Endothelial cell of umbilical vein (primary cell): ENCODE results near the gene ARSB. TPM values are rescaled to one million over a fixed set of nuclear protein-coding genes. Genes with fewer than 3 reads are reported as not detected.

ENCODE experiments used
- BruUV-seq: library from RNA; stranded (reverse); fragments of 400-500 nt; replicated peaks from 2 replicates; lab custom pipeline; 2021; lab: Mats Ljungman, UMichigan
- CTCF ChIA-PET: fragments of 300-600, 350-600 bp; sonication (Branson Sonifier 250); formaldehyde crosslinking; loops from one replicate; lab custom pipeline; 2021; ENCODE audit warnings: antibody characterized with exemption, inconsistent platforms; lab: Charles Lee
- POLR2A ChIA-PET: fragments of 300-600, 350-600 bp; sonication (Branson Sonifier 250); formaldehyde crosslinking; loops from one replicate; lab custom pipeline; 2021; ENCODE audit warnings: antibody characterized with exemption, inconsistent platforms; lab: Charles Lee
- DNase-seq: peaks from one replicate; pipeline ENCODE4 v3.0.0-alpha.2; 2011; ENCODE audit warnings: low read depth, low spot score
- FAIRE-seq: peaks from 2 replicates; lab custom pipeline; 2011; peaks lifted over from hg19 to GRCh38; lab: Jason Lieb, UNC
- H2AFZ ChIP-seq: 2 replicates; pipeline ENCODE4 v1.6.0; 2012; ENCODE audit warnings: low read depth, low read length, control low read depth, inconsistent platforms
- H3K27ac ChIP-seq: 2 replicates; pipeline ENCODE4 v1.5.1; 2011; ENCODE audit warnings: low read depth, mild to moderate bottlenecking, control low read depth, low read length, moderate library complexity; ENCODE audit not compliant: insufficient read depth
- H3K27me3 ChIP-seq, 2 experiments: 2 replicates each; pipeline versions ENCODE4 v1.6.0 to v1.6.1; 2011; ENCODE audit warnings: low read length in 2 of 2, mixed read lengths in 1 of 2; ENCODE audit not compliant: control insufficient read depth in 2 of 2, insufficient read depth in 2 of 2
- H3K36me3 ChIP-seq, 2 experiments: 2 replicates in 1 of 2; 3 replicates in 1 of 2; pipeline ENCODE4 v1.5.1; 2011; ENCODE audit warnings: low read length in 2 of 2, mild to moderate bottlenecking in 1 of 2, moderate library complexity in 1 of 2; ENCODE audit not compliant: control insufficient read depth in 2 of 2, insufficient read depth in 2 of 2; ENCODE audit errors: extremely low read depth in 1 of 2
- H3K4me1 ChIP-seq: 3 replicates; pipeline ENCODE4 v1.5.1; 2011; ENCODE audit warnings: mild to moderate bottlenecking, low read length; ENCODE audit not compliant: control insufficient read depth, insufficient read depth; ENCODE audit errors: extremely low read depth
- H3K4me2 ChIP-seq: 2 replicates; pipeline ENCODE4 v1.6.1; 2011; ENCODE audit warnings: low read length, control low read depth, mixed read lengths; ENCODE audit not compliant: insufficient read depth
- H3K4me3 ChIP-seq, 3 experiments: fragments of 200-600 bp in 1 of 3; sonication (generic), shearing (Covaris generic) in 1 of 3; replicated peaks in 1 of 3; 2 replicates each; pipeline ENCODE4 v1.5.1; 2011 to 2016; ENCODE audit warnings: control low read depth in 3 of 3, low read length in 3 of 3, mild to moderate bottlenecking in 2 of 3, inconsistent platforms in 1 of 3, low read depth in 1 of 3, moderate library complexity in 1 of 3; ENCODE audit not compliant: insufficient read depth in 1 of 3
- H3K79me2 ChIP-seq: 2 replicates; pipeline ENCODE4 v1.6.0; 2012; ENCODE audit warnings: low read length, inconsistent platforms; ENCODE audit not compliant: control insufficient read depth, insufficient read depth
- H3K9ac ChIP-seq: replicated peaks from 2 replicates; pipeline ENCODE3; 2011; ENCODE audit warnings: low read length, control low read depth; ENCODE audit not compliant: insufficient read depth; ENCODE audit errors: extremely low read depth
- H3K9me1 ChIP-seq: replicated peaks from 3 replicates; pipeline ENCODE4 v1.6.0; 2011; ENCODE audit warnings: mild to moderate bottlenecking, low read length; ENCODE audit not compliant: control insufficient read depth, insufficient read depth; ENCODE audit errors: extremely low read depth
- H3K9me3 ChIP-seq: replicated peaks from 2 replicates; pipeline ENCODE4 v1.5.1; 2012; ENCODE audit warnings: low read length, inconsistent platforms; ENCODE audit not compliant: control insufficient read depth, insufficient read depth
- H4K20me1 ChIP-seq: replicated peaks from 2 replicates; pipeline ENCODE3; 2011; ENCODE audit warnings: mild to moderate bottlenecking, low read length; ENCODE audit not compliant: control insufficient read depth, insufficient read depth; ENCODE audit errors: extremely low read depth
- EZH2 ChIP-seq: IDR thresholded peaks from 2 replicates; pipeline ENCODE4 v1.6.1; 2012; ENCODE audit warnings: borderline replicate concordance, low read depth, mild to moderate bottlenecking, moderate library complexity, low read length, inconsistent platforms; ENCODE audit not compliant: severe bottlenecking
- FOS ChIP-seq: IDR thresholded peaks from 2 replicates; pipeline ENCODE4 v1.6.1; 2011; ENCODE audit warnings: mild to moderate bottlenecking, low read length, moderate library complexity, borderline replicate concordance; ENCODE audit not compliant: insufficient read depth
- GATA2 ChIP-seq: IDR thresholded peaks from 2 replicates; pipeline ENCODE4 v1.7.0; 2011; ENCODE audit warnings: low read depth, mild to moderate bottlenecking, moderate library complexity, mixed read lengths, low read length; ENCODE audit not compliant: insufficient read length, insufficient read depth
- JUN ChIP-seq: IDR thresholded peaks from 2 replicates; pipeline ENCODE4 v1.6.1; 2011; ENCODE audit warnings: borderline replicate concordance, low read depth; ENCODE audit not compliant: insufficient read length, insufficient read depth
- MAX ChIP-seq: IDR thresholded peaks from 2 replicates; pipeline ENCODE4 v1.6.1; 2011; ENCODE audit not compliant: insufficient read depth, insufficient read length
- MYC ChIP-seq: IDR thresholded peaks from one replicate; pipeline ENCODE4 v1.6.1; 2011; ENCODE audit warnings: mild to moderate bottlenecking, low read depth, low read length
- POLR2A ChIP-seq: IDR thresholded peaks from 2 replicates; pipeline ENCODE4 v1.6.1; 2012; ENCODE audit warnings: low read depth, mild to moderate bottlenecking, control low read depth, low read length
- POLR2AphosphoS5 ChIP-seq: IDR thresholded peaks from 2 replicates; pipeline ENCODE4 v1.6.1; 2012; ENCODE audit warnings: low read depth, mild to moderate bottlenecking, control low read depth, low read length, moderate library complexity; ENCODE audit not compliant: insufficient read depth
- dilution Hi-C: fragments of 300-500 bp; cut with MboI; formaldehyde crosslinking; loops from one replicate; pipeline ENCODE4 v1.15.0; 2019; ENCODE audit warnings: low sequenced_read_pairs; ENCODE audit not compliant: extremely low pct_ligation_motif_present
- intact Hi-C: fragments of 100-400 bp; cut with micrococcal nuclease; formaldehyde crosslinking; loops from one replicate; pipeline ENCODE4 v1.10.0; 2022
- polyA plus RNA-seq, 4 experiments: library from polyadenylated mRNA; depleted of rRNA in 3 of 4; stranded (reverse) in 3 of 4; unstranded in 1 of 4; fragments of >200 nt; gene quantifications; 2 replicates each; pipeline versions ENCODE4 v1.2.1 to v1.2.3, GENCODE V29; 2011 to 2012; ENCODE audit warnings: missing spikeins in 1 of 4
- total RNA-seq: library from RNA; stranded (reverse); gene quantifications from 2 replicates; pipeline ENCODE4 v1.2.3, GENCODE V29; 2021
- TF ChIP-seq, protein P1 (sequence below), 2 donors: IDR thresholded peaks; 1 replicate in 1 of 2; 2 replicates in 1 of 2; pipeline ENCODE4 v1.5.1; 2011; ENCODE audit warnings: low read length in 2 of 2, mild to moderate bottlenecking in 2 of 2, moderate library complexity in 2 of 2, control low read depth in 1 of 2, inconsistent platforms in 1 of 2, low read depth in 1 of 2; ENCODE audit not compliant: insufficient read depth in 1 of 2; ENCODE audit errors: extremely low read depth in 1 of 2

Gene ARSB
- total and polyA plus RNA-seq, 2 donors (not counting 3 experiments of a cell fraction or from before 2014, with no cell fraction given): 17.2 to 25.8 TPM

DNA sequence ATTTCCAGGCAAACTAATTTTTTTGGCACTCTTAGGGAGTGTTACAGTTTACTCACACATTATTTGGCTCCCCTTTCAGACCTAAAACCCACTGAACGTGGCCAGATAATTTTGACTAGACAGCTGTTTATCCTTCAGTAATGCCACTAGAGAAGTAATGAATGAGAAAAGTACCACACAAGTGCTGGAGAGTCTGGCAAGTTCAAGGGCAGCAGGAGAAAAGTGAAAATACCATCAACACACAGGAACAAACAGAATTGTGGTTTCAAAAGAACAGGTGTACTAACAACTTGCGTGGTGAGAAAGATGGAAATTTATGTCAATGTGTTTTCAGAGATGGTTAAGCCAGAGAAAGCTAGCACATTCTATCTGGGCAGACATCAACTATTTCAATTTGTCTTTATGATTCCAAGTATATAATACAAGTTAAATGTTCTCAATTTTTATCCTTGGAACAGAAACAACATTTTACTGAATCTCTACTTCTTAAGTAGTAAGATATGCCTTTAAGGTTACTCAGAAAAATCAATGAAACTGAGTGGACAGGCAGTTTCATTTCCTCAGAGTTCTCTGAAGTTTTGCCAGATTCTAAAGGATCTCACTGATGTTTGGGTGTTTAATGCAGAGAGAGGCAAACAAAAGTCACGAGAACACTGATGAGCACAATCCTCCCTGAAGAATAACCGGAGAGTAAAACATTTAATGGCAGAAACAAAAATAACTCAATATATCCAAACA is 91.0 kb downstream of the ARSB start:
- no peaks in the 10 kb centered on the region for H4K20me1 ChIP-seq
- no peaks in the 10 kb centered on the region for H3K79me2 ChIP-seq
- H3K27ac ChIP-seq: no peak overlapping the region
- H3K9me3 ChIP-seq: no peaks in the 10 kb centered on the region
- BruUV-seq: no TSS peak
- no peaks in the 10 kb centered on the region for H3K36me3 ChIP-seq
- DNase-seq: no peak
- dilution Hi-C loops: no loop called here
- intact Hi-C loops: no loop called here
- no peak overlapping the region for H3K4me2 ChIP-seq
- CTCF ChIA-PET: no interaction called here
- no peak overlapping the region for H3K4me3 ChIP-seq
- FAIRE-seq: no peak
- TF ChIP-seq POLR2AphosphoS5 (no peak), EZH2 (no peak), MAX (no peak), JUN (no peak), POLR2A (no peak), FOS (no peak), MYC (no peak), GATA2 (no peak)
- TF ChIP-seq, protein P1, sequence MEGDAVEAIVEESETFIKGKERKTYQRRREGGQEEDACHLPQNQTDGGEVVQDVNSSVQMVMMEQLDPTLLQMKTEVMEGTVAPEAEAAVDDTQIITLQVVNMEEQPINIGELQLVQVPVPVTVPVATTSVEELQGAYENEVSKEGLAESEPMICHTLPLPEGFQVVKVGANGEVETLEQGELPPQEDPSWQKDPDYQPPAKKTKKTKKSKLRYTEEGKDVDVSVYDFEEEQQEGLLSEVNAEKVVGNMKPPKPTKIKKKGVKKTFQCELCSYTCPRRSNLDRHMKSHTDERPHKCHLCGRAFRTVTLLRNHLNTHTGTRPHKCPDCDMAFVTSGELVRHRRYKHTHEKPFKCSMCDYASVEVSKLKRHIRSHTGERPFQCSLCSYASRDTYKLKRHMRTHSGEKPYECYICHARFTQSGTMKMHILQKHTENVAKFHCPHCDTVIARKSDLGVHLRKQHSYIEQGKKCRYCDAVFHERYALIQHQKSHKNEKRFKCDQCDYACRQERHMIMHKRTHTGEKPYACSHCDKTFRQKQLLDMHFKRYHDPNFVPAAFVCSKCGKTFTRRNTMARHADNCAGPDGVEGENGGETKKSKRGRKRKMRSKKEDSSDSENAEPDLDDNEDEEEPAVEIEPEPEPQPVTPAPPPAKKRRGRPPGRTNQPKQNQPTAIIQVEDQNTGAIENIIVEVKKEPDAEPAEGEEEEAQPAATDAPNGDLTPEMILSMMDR (IDR thresholded peaks at IDR 0.05; ENCODE audit: extremely low read depth in 1 of 2, insufficient read depth in 1 of 2, low read depth in 1 of 2, low read length in 2 of 2): no peak
- POLR2A ChIA-PET: no interaction called here
- H3K4me1 ChIP-seq: no peaks in the 10 kb centered on the region
- H3K9me1 ChIP-seq: no peaks in the 10 kb centered on the region
- H3K9ac ChIP-seq: no peak overlapping the region
- H2AFZ ChIP-seq: no peak overlapping the region
- no peaks in the 10 kb centered on the region for H3K27me3 ChIP-seq
